ENCODE measurements around the gene NRAP. TPM values are rescaled to one million over a fixed set of nuclear protein-coding genes. Genes with fewer than 3 reads are reported as not detected.

Gene NRAP
- total and polyA plus RNA-seq, 10 of the 15 experiments (the other 5 are each of a cell fraction or from before 2014, with no cell fraction given) = not detected

- in situ Hi-C loops (cut with MboI) = no loop called here
- Histone ChIP-seq H4K20me1 (ENCODE audit: control insufficient read depth, insufficient read depth) (no peaks in the 10 kb centered on the region), H3K9ac (ENCODE audit: control insufficient read depth, insufficient read depth, low read length) (no peak overlapping the region), H3K4me1 (ENCODE audit: control insufficient read depth, insufficient read depth, low read length) (no peaks in the 10 kb centered on the region; the same call in 1 of the 2 replicates), H3K4me3 (no peak overlapping the region), H2AFZ (ENCODE audit: control insufficient read depth, low read depth, low read length) (no peak overlapping the region), H3K4me2 (ENCODE audit: control insufficient read depth, insufficient read depth) (no peak overlapping the region), H3K9me3 (replicated peaks; ENCODE audit: control insufficient read depth, insufficient read depth, low read length) (no peaks in the 10 kb centered on the region), H3K27me3 (replicated peaks in 1 of 2; ENCODE audit: control insufficient read depth in 2 of 2, insufficient read depth in 2 of 2, low read length in 1 of 2) (peaks cover 0 to 7% of the 10 kb centered on the region in 2 experiments; a peak in 3 of 4 replicates), H3K79me2 (ENCODE audit: control insufficient read depth, insufficient read depth, low read length) (no peaks in the 10 kb centered on the region), H3K36me3 (ENCODE audit: control insufficient read depth in 2 of 2, insufficient read depth in 2 of 2, low read length in 1 of 2) (no peaks in the 10 kb centered on the region), H3K27ac (ENCODE audit: control insufficient read depth, insufficient read depth) (no peak overlapping the region)
- SMC1A ChIA-PET (ENCODE audit: uncharacterized antibody, unreplicated experiment) = no interaction called here
- intact Hi-C loops (cut with micrococcal nuclease; ENCODE audit: unreplicated experiment) = no loop called here
- ATAC-seq (no peak), DNase-seq (ENCODE audit: low read depth, low spot score) (no peak), FAIRE-seq (no peak)
- POLR2A ChIA-PET = no interaction called here
- no TSS peak for BruUV-seq (replicated peaks)
- RAD21 ChIA-PET (ENCODE audit: unreplicated experiment) = no interaction called here
- CTCF ChIA-PET = no interaction called here
- 0% methylated on average over 1 of the region's 1 CpG for WGBS (ENCODE audit: insufficient coverage, insufficient replicate concordance, low lambda C conversion rate, missing lambda C conversion rate)
- TF ChIP-seq, protein P1, sequence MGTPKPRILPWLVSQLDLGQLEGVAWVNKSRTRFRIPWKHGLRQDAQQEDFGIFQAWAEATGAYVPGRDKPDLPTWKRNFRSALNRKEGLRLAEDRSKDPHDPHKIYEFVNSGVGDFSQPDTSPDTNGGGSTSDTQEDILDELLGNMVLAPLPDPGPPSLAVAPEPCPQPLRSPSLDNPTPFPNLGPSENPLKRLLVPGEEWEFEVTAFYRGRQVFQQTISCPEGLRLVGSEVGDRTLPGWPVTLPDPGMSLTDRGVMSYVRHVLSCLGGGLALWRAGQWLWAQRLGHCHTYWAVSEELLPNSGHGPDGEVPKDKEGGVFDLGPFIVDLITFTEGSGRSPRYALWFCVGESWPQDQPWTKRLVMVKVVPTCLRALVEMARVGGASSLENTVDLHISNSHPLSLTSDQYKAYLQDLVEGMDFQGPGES (IDR thresholded peaks at IDR 0.05) = no peak
- TF ChIP-seq ESRRA (IDR thresholded peaks at IDR 0.05; ENCODE audit: low read length) (no peak), NFYB (IDR thresholded peaks at IDR 0.05; ENCODE audit: insufficient read depth, low read depth, low read length) (no peak), RB1 (IDR thresholded peaks at IDR 0.05; ENCODE audit: borderline replicate concordance) (no peak), ZBTB40 (IDR thresholded peaks at IDR 0.05; ENCODE audit: borderline replicate concordance) (no peak), POLR2AphosphoS2 (IDR thresholded peaks at IDR 0.05; ENCODE audit: low read depth, low read length) (no peak), IRF5 (IDR thresholded peaks at IDR 0.05; ENCODE audit: borderline replicate concordance) (no peak), CHD1 (IDR thresholded peaks at IDR 0.05; ENCODE audit: low read depth, low read length) (no peak)
- TF ChIP-seq, protein P2, sequence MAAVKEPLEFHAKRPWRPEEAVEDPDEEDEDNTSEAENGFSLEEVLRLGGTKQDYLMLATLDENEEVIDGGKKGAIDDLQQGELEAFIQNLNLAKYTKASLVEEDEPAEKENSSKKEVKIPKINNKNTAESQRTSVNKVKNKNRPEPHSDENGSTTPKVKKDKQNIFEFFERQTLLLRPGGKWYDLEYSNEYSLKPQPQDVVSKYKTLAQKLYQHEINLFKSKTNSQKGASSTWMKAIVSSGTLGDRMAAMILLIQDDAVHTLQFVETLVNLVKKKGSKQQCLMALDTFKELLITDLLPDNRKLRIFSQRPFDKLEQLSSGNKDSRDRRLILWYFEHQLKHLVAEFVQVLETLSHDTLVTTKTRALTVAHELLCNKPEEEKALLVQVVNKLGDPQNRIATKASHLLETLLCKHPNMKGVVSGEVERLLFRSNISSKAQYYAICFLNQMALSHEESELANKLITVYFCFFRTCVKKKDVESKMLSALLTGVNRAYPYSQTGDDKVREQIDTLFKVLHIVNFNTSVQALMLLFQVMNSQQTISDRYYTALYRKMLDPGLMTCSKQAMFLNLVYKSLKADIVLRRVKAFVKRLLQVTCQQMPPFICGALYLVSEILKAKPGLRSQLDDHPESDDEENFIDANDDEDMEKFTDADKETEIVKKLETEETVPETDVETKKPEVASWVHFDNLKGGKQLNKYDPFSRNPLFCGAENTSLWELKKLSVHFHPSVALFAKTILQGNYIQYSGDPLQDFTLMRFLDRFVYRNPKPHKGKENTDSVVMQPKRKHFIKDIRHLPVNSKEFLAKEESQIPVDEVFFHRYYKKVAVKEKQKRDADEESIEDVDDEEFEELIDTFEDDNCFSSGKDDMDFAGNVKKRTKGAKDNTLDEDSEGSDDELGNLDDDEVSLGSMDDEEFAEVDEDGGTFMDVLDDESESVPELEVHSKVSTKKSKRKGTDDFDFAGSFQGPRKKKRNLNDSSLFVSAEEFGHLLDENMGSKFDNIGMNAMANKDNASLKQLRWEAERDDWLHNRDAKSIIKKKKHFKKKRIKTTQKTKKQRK (IDR thresholded peaks at IDR 0.05; ENCODE audit: low read depth, low read length) = no peak
- TF ChIP-seq, protein P3, sequence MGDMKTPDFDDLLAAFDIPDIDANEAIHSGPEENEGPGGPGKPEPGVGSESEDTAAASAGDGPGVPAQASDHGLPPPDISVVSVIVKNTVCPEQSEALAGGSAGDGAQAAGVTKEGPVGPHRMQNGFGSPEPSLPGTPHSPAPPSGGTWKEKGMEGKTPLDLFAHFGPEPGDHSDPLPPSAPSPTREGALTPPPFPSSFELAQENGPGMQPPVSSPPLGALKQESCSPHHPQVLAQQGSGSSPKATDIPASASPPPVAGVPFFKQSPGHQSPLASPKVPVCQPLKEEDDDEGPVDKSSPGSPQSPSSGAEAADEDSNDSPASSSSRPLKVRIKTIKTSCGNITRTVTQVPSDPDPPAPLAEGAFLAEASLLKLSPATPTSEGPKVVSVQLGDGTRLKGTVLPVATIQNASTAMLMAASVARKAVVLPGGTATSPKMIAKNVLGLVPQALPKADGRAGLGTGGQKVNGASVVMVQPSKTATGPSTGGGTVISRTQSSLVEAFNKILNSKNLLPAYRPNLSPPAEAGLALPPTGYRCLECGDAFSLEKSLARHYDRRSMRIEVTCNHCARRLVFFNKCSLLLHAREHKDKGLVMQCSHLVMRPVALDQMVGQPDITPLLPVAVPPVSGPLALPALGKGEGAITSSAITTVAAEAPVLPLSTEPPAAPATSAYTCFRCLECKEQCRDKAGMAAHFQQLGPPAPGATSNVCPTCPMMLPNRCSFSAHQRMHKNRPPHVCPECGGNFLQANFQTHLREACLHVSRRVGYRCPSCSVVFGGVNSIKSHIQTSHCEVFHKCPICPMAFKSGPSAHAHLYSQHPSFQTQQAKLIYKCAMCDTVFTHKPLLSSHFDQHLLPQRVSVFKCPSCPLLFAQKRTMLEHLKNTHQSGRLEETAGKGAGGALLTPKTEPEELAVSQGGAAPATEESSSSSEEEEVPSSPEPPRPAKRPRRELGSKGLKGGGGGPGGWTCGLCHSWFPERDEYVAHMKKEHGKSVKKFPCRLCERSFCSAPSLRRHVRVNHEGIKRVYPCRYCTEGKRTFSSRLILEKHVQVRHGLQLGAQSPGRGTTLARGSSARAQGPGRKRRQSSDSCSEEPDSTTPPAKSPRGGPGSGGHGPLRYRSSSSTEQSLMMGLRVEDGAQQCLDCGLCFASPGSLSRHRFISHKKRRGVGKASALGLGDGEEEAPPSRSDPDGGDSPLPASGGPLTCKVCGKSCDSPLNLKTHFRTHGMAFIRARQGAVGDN (IDR thresholded peaks at IDR 0.05) = no peak
Observed at GRCh38 chr10:113555751-113556150, 108.1 kb downstream of the NRAP start.

Measured in GM12878 (cell line).